H1 (cell line): ENCODE results near the gene HEATR1.

Experiments used
- ATF3 ChIP-seq: IDR thresholded peaks from 2 replicates; pipeline ENCODE4 v1.6.1; 2011; ENCODE audit warnings: low read depth, mild to moderate bottlenecking, low read length; ENCODE audit not compliant: insufficient read depth
- CBX5 ChIP-seq: fragments of 300-800, 300-1000 bp; sonication (generic); IDR thresholded peaks from 2 replicates; pipeline ENCODE4 v1.7.1; 2016; ENCODE audit warnings: antibody characterized with exemption, low read length, low read depth
- CTCF ChIP-seq, 3 experiments: IDR thresholded peaks; 1 replicate in 2 of 3; 2 replicates in 1 of 3; pipeline versions ENCODE4 v1.5.1 to v1.6.1; 2011; ENCODE audit warnings: low read length in 3 of 3, mild to moderate bottlenecking in 3 of 3, inconsistent platforms in 2 of 3, low read depth in 1 of 3, moderate library complexity in 1 of 3; ENCODE audit not compliant: insufficient read depth in 1 of 3; ENCODE audit errors: control extremely low read depth in 1 of 3
- KDM1A ChIP-seq: fragments of 200-600, 300-600 bp; sonication (generic); IDR thresholded peaks from 2 replicates; pipeline ENCODE4 v1.7.1; 2016; ENCODE audit warnings: mild to moderate bottlenecking, low read length, borderline replicate concordance
- KDM5A ChIP-seq: fragments of 200-600 bp; IDR thresholded peaks from 2 replicates; pipeline ENCODE4 v1.7.1; 2012; ENCODE audit warnings: mild to moderate bottlenecking, low read length, inconsistent platforms, mixed read lengths
- MAX ChIP-seq: IDR thresholded peaks from 2 replicates; pipeline ENCODE4 v1.6.1; 2012; ENCODE audit warnings: inconsistent platforms
- POLR2A ChIP-seq, 2 experiments: IDR thresholded peaks; 1 replicate in 1 of 2; 2 replicates in 1 of 2; pipeline ENCODE4 v1.6.1; 2011; ENCODE audit warnings: low read depth in 2 of 2, low read length in 2 of 2, mild to moderate bottlenecking in 2 of 2; ENCODE audit errors: control extremely low read depth in 1 of 2
- RFX5 ChIP-seq: IDR thresholded peaks from 2 replicates; pipeline ENCODE4 v1.6.1; 2011; ENCODE audit warnings: low read depth, low read length, improper control_type of control experiment, borderline replicate concordance
- TAF1 ChIP-seq: IDR thresholded peaks from 2 replicates; pipeline ENCODE4 v1.6.1; 2011; ENCODE audit warnings: mild to moderate bottlenecking, low read depth, low read length
- TEAD4 ChIP-seq: IDR thresholded peaks from 2 replicates; pipeline ENCODE4 v1.6.1; 2012; ENCODE audit warnings: low read depth, low read length, inconsistent platforms, mixed read lengths

GRCh38 chr1:236536540-236536939 lies 67.8 kb downstream of the HEATR1 start:
- TF ChIP-seq KDM5A = no peak
- TF ChIP-seq CTCF (IDR thresholded peaks at IDR 0.05; ENCODE audit: control extremely low read depth in 1 of 3, insufficient read depth in 1 of 3, low read depth in 1 of 3, low read length in 3 of 3) = no peak
- no peak for TF ChIP-seq TEAD4
- no peak for TF ChIP-seq POLR2A (IDR thresholded peaks at IDR 0.05; ENCODE audit: control extremely low read depth in 1 of 2, low read depth in 2 of 2, low read length in 2 of 2)
- TF ChIP-seq CBX5 = no peak
- TF ChIP-seq TAF1 = no peak
- TF ChIP-seq KDM1A = no peak
- no peak for TF ChIP-seq ATF3
- no peak for TF ChIP-seq MAX
- no peak for TF ChIP-seq RFX5
